Central memory CD8-positive, alpha-beta T cell (primary cell): ENCODE measurements around the gene NPM3.

Source experiments
- ATAC-seq: fragments of 150-1000 bp; cut with Tn5 transposase; replicated peaks from 2 replicates; pipeline ENCODE4 v1.10.0; 2022; ENCODE audit warnings: mild to moderate bottlenecking, moderate FRiP score, moderate number of reproducible peaks; ENCODE audit not compliant: poor library complexity, severe bottlenecking; ENCODE audit errors: extremely low read depth
- DNase-seq, 2 donors: peaks; one replicate each; pipeline ENCODE4 v3.0.0; 2021; ENCODE audit warnings: low spot score in 2 of 2
- H3K27ac Mint-ChIP-seq: one replicate; pipeline ENCODE4 v1.8.0; 2022; ENCODE audit warnings: low read depth, mild to moderate bottlenecking, moderate library complexity, mixed read lengths
- H3K27me3 Mint-ChIP-seq: one replicate; pipeline ENCODE4 v1.8.0; 2022; ENCODE audit warnings: mixed read lengths
- H3K36me3 Mint-ChIP-seq: one replicate; pipeline ENCODE4 v1.8.0; 2022; ENCODE audit warnings: mild to moderate bottlenecking, moderate library complexity, mixed read lengths; ENCODE audit not compliant: insufficient read depth
- H3K4me1 Mint-ChIP-seq: one replicate; pipeline ENCODE4 v1.8.0; 2022; ENCODE audit warnings: mixed read lengths
- H3K4me3 Mint-ChIP-seq: one replicate; pipeline ENCODE4 v1.8.0; 2022; ENCODE audit warnings: mild to moderate bottlenecking, moderate library complexity, mixed read lengths
- H3K9me3 Mint-ChIP-seq: one replicate; pipeline ENCODE4 v1.8.0; 2022; ENCODE audit warnings: mixed read lengths

Gene NPM3

GRCh38 chr10:101785801-101786200 is 2.6 kb upstream of the NPM3 start:
- no peaks in the 10 kb centered on the region for H3K9me3 Mint-ChIP-seq
- H3K4me1 Mint-ChIP-seq: peaks cover 49% of the 10 kb centered on the region
- no peak overlapping the region for H3K4me3 Mint-ChIP-seq
- DNase-seq (no peak), ATAC-seq (no peak)
- H3K36me3 Mint-ChIP-seq: peaks cover 61% of the 10 kb centered on the region
- H3K27me3 Mint-ChIP-seq: no peaks in the 10 kb centered on the region
- H3K27ac Mint-ChIP-seq: no peak overlapping the region

GRCh38 chr10:101784558-101784957 is 1.3 kb upstream of the NPM3 start:
- Mint-ChIP-seq H3K36me3 (peaks cover 51% of the 10 kb centered on the region), H3K4me1 (peaks cover 49% of the 10 kb centered on the region), H3K9me3 (no peaks in the 10 kb centered on the region)

GRCh38 chr10:101783736-101784118 is 481 bp upstream of the NPM3 start:
- ATAC-seq: no peak
- H3K27ac Mint-ChIP-seq: peak overlapping the region; percentile 96
- peaks cover 45% of the 10 kb centered on the region for H3K36me3 Mint-ChIP-seq

More at GRCh38 chr10:101784558-101784957, 1.3 kb upstream of the NPM3 start:
- H3K4me3 Mint-ChIP-seq: peak overlapping the region; percentile 99
- ATAC-seq (no peak), DNase-seq (no peak)
- H3K27ac Mint-ChIP-seq: peak overlapping the region; percentile 96
- no peaks in the 10 kb centered on the region for H3K27me3 Mint-ChIP-seq

GRCh38 chr10:101781984-101782810 is 1.0 kb downstream of the NPM3 start:
- Mint-ChIP-seq H3K36me3 (peaks cover 30% of the 10 kb centered on the region), H3K4me1 (peaks cover 51% of the 10 kb centered on the region), H3K9me3 (no peaks in the 10 kb centered on the region), H3K4me3 (peak overlapping the region; percentile 99), H3K27me3 (peaks cover 23% of the 10 kb centered on the region), H3K27ac (peak overlapping the region; percentile 96)
- DNase-seq: no peak
- ATAC-seq: no peak

More at GRCh38 chr10:101783736-101784118, 481 bp upstream of the NPM3 start:
- no peak for DNase-seq
- Mint-ChIP-seq H3K27me3 (peaks cover 7% of the 10 kb centered on the region), H3K4me3 (peak overlapping the region; percentile 99), H3K9me3 (no peaks in the 10 kb centered on the region), H3K4me1 (peaks cover 56% of the 10 kb centered on the region)

GRCh38 chr10:101781655-101781983 is 1.6 kb downstream of the NPM3 start:
- ATAC-seq (no peak), DNase-seq (no peak)
- Mint-ChIP-seq H3K27me3 (peaks cover 28% of the 10 kb centered on the region), H3K27ac (no peak overlapping the region), H3K4me1 (peaks cover 54% of the 10 kb centered on the region), H3K36me3 (peaks cover 24% of the 10 kb centered on the region), H3K4me3 (peak overlapping the region; percentile 99), H3K9me3 (no peaks in the 10 kb centered on the region)

- ATAC-seq: peak; percentile 50
- peak; percentile 52 to 61 for DNase-seq
- H3K27me3 Mint-ChIP-seq: peaks cover 31% of the 10 kb centered on the region
- no peak overlapping the region for H3K27ac Mint-ChIP-seq
- H3K4me3 Mint-ChIP-seq: peak overlapping the region; percentile 99
- peaks cover 19% of the 10 kb centered on the region for H3K36me3 Mint-ChIP-seq
- peaks cover 53% of the 10 kb centered on the region for H3K4me1 Mint-ChIP-seq
- H3K9me3 Mint-ChIP-seq: no peaks in the 10 kb centered on the region
Observed at GRCh38 chr10:101780818-101781654, 2.2 kb downstream of the NPM3 start.

- ATAC-seq: no peak
- no peak overlapping the region for H3K27ac Mint-ChIP-seq
- no peak for DNase-seq
- peaks cover 13% of the 10 kb centered on the region for H3K36me3 Mint-ChIP-seq
- peaks cover 48% of the 10 kb centered on the region for H3K4me1 Mint-ChIP-seq
- H3K9me3 Mint-ChIP-seq: no peaks in the 10 kb centered on the region
- peaks cover 31% of the 10 kb centered on the region for H3K27me3 Mint-ChIP-seq
- peak overlapping the region; percentile 70 for H3K4me3 Mint-ChIP-seq
Observed at GRCh38 chr10:101780187-101780817, 2.9 kb downstream of the NPM3 start.

GRCh38 chr10:101779544-101780186 is 3.6 kb downstream of the NPM3 start:
- Mint-ChIP-seq H3K9me3 (no peaks in the 10 kb centered on the region), H3K27ac (no peak overlapping the region), H3K36me3 (peaks cover 10% of the 10 kb centered on the region), H3K4me1 (peaks cover 44% of the 10 kb centered on the region), H3K4me3 (peak overlapping the region; percentile 70), H3K27me3 (peaks cover 38% of the 10 kb centered on the region)
- peak; percentile 59 for ATAC-seq
- DNase-seq: peak; percentile 67 to 84

GRCh38 chr10:101778781-101779543 is 4.3 kb downstream of the NPM3 start:
- Mint-ChIP-seq H3K36me3 (peaks cover 5% of the 10 kb centered on the region), H3K27ac (no peak overlapping the region), H3K4me3 (peak overlapping the region; percentile 70), H3K27me3 (peaks cover 45% of the 10 kb centered on the region), H3K4me1 (peaks cover 40% of the 10 kb centered on the region), H3K9me3 (no peaks in the 10 kb centered on the region)
- no peak for DNase-seq
- no peak for ATAC-seq

GRCh38 chr10:101778151-101778780 is 5.0 kb downstream of the NPM3 start:
- H3K4me3 Mint-ChIP-seq: peak overlapping the region; percentile 70
- ATAC-seq: no peak
- H3K27ac Mint-ChIP-seq: no peak overlapping the region
- H3K27me3 Mint-ChIP-seq: peaks cover 52% of the 10 kb centered on the region
- H3K4me1 Mint-ChIP-seq: peaks cover 36% of the 10 kb centered on the region
- H3K36me3 Mint-ChIP-seq: peaks cover 4% of the 10 kb centered on the region
- H3K9me3 Mint-ChIP-seq: no peaks in the 10 kb centered on the region
- DNase-seq: no peak

GRCh38 chr10:101777619-101778145 is 5.6 kb downstream of the NPM3 start:
- peak overlapping the region; percentile 71 for H3K4me3 Mint-ChIP-seq
- no peaks in the 10 kb centered on the region for H3K9me3 Mint-ChIP-seq
- ATAC-seq (no peak), DNase-seq (no peak)
- peaks cover 2% of the 10 kb centered on the region for H3K36me3 Mint-ChIP-seq
- H3K27me3 Mint-ChIP-seq: peaks cover 57% of the 10 kb centered on the region
- H3K4me1 Mint-ChIP-seq: peaks cover 30% of the 10 kb centered on the region
- no peak overlapping the region for H3K27ac Mint-ChIP-seq
